HepG2 (cell line): ENCODE data around the gene CELSR3. TPM values are rescaled to one million over a fixed set of nuclear protein-coding genes. Genes with fewer than 3 reads are reported as not detected.
A peak's percentile ranks its signal among the peaks of the same experiment; 100 is the strongest.

Source experiments
- ARNT2 ChIP-seq: sonication (generic); formaldehyde crosslinking; IDR thresholded peaks from 2 replicates; pipeline ENCODE4 v1.8.0; 2022; ENCODE audit warnings: mild to moderate bottlenecking, low read depth, missing genetic modification reagents, moderate library complexity
- ARNTL ChIP-seq: sonication (generic); formaldehyde crosslinking; IDR thresholded peaks from 2 replicates; pipeline ENCODE4 v1.4.0; 2020; ENCODE audit warnings: mild to moderate bottlenecking, missing genetic modification reagents
- ESRRA ChIP-seq: sonication (generic); formaldehyde crosslinking; IDR thresholded peaks from 2 replicates; pipeline ENCODE4 v1.5.1; 2020; ENCODE audit warnings: mild to moderate bottlenecking, low read depth, missing genetic modification reagents
- MIER2 ChIP-seq: IDR thresholded peaks from 2 replicates; pipeline ENCODE4 v1.6.1; 2016; ENCODE audit warnings: missing biosample characterization, missing genetic modification reagents
- NFRKB ChIP-seq: fragments of 450-650 bp; IDR thresholded peaks from 2 replicates; pipeline ENCODE4 v1.6.1; 2017
- RNF2 ChIP-seq: fragments of 450-650 bp; conservative IDR thresholded peaks from 2 replicates; pipeline ENCODE4 v1.6.1; 2016; ENCODE audit warnings: low read depth
- SALL1 ChIP-seq: sonication (generic); formaldehyde crosslinking; IDR thresholded peaks from 2 replicates; pipeline ENCODE4 v1.8.0; 2022; ENCODE audit warnings: mild to moderate bottlenecking, missing genetic modification reagents
- SMAD3 ChIP-seq: sonication (generic); formaldehyde crosslinking; IDR thresholded peaks from 2 replicates; pipeline ENCODE4 v1.4.0; 2020; ENCODE audit warnings: missing genetic modification reagents
- SMYD3 ChIP-seq: sonication (generic); formaldehyde crosslinking; IDR thresholded peaks from 2 replicates; pipeline ENCODE4 v1.8.1; 2023; ENCODE audit warnings: mild to moderate bottlenecking, missing genetic modification reagents
- SP2 ChIP-seq: sonication (generic); formaldehyde crosslinking; IDR thresholded peaks from 2 replicates; pipeline ENCODE4 v1.5.1; 2020; ENCODE audit warnings: mild to moderate bottlenecking, missing genetic modification reagents
- ZEB1 ChIP-seq: IDR thresholded peaks from 2 replicates; pipeline ENCODE4 v1.6.1; 2012; ENCODE audit warnings: mild to moderate bottlenecking, low read depth, inconsistent platforms; ENCODE audit not compliant: insufficient replicate concordance
- ZNF225 ChIP-seq: sonication (generic); formaldehyde crosslinking; IDR thresholded peaks from 2 replicates; pipeline ENCODE4 v1.4.0; 2020; ENCODE audit warnings: mild to moderate bottlenecking, missing genetic modification reagents
- ZNF382 ChIP-seq: sonication (generic); formaldehyde crosslinking; IDR thresholded peaks from 2 replicates; pipeline ENCODE4 v1.5.0; 2020; ENCODE audit warnings: missing genetic modification reagents, mild to moderate bottlenecking, borderline replicate concordance
- ZNF530 ChIP-seq: sonication (generic); formaldehyde crosslinking; IDR thresholded peaks from 2 replicates; pipeline ENCODE4 v1.5.0; 2020; ENCODE audit warnings: low read depth, mild to moderate bottlenecking, missing genetic modification reagents
- ZNF570 ChIP-seq: sonication (generic); formaldehyde crosslinking; IDR thresholded peaks from 2 replicates; pipeline ENCODE4 v1.4.0; 2020; ENCODE audit warnings: mild to moderate bottlenecking, missing genetic modification reagents, borderline replicate concordance
- polyA plus RNA-seq, 8 experiments: library from polyadenylated mRNA; depleted of rRNA in 3 of 8; stranded (reverse) in 7 of 8; unstranded in 1 of 8; fragments of >200 nt; fragmentation: Illumina TruSeq in 4 of 8; extraction: Trizol in 4 of 8; gene quantifications; 2 replicates each; pipeline versions ENCODE4 v1.2.1 to v1.2.3, GENCODE V29; 2011 to 2016; ENCODE audit warnings: low read depth in 4 of 8, missing spikeins in 1 of 8, mixed read lengths in 1 of 8; ENCODE audit not compliant: insufficient read depth in 1 of 8
- total RNA-seq, 5 experiments: library from RNA; depleted of rRNA; stranded (reverse); fragments of >200 nt; fragmentation: Illumina TruSeq; extraction: Trizol; gene quantifications; 2 replicates each; pipeline ENCODE4 v1.2.3, GENCODE V29; 2016; ENCODE audit warnings: low read depth in 1 of 5
- TF ChIP-seq, protein P1 (sequence below): IDR thresholded peaks from 2 replicates; pipeline ENCODE4 v1.6.1; 2016; ENCODE audit warnings: missing compliant biosample characterization, missing genetic modification reagents, borderline replicate concordance
- TF ChIP-seq, protein P2 (sequence below): sonication (generic); formaldehyde crosslinking; IDR thresholded peaks from 2 replicates; pipeline ENCODE4 v1.5.0; 2020; ENCODE audit warnings: mild to moderate bottlenecking, missing genetic modification reagents, borderline replicate concordance
- TF ChIP-seq, protein P3 (sequence below): sonication (generic); formaldehyde crosslinking; IDR thresholded peaks from 2 replicates; pipeline ENCODE4 v1.4.0; 2020; ENCODE audit warnings: mild to moderate bottlenecking, missing genetic modification reagents
- TF ChIP-seq, protein P4 (sequence below): sonication (generic); formaldehyde crosslinking; IDR thresholded peaks from 2 replicates; pipeline ENCODE4 v1.4.0; 2020; ENCODE audit warnings: mild to moderate bottlenecking, missing genetic modification reagents
- TF ChIP-seq, protein P5 (sequence below): sonication (generic); formaldehyde crosslinking; conservative IDR thresholded peaks from 2 replicates; pipeline ENCODE4 v1.4.0; 2020; ENCODE audit warnings: missing genetic modification reagents

Gene CELSR3
- total and polyA plus RNA-seq, 2 of the 13 experiments (the other 11 are each of a cell fraction or from before 2014, with no cell fraction given), result 5.4 to 6.7 TPM

DNA sequence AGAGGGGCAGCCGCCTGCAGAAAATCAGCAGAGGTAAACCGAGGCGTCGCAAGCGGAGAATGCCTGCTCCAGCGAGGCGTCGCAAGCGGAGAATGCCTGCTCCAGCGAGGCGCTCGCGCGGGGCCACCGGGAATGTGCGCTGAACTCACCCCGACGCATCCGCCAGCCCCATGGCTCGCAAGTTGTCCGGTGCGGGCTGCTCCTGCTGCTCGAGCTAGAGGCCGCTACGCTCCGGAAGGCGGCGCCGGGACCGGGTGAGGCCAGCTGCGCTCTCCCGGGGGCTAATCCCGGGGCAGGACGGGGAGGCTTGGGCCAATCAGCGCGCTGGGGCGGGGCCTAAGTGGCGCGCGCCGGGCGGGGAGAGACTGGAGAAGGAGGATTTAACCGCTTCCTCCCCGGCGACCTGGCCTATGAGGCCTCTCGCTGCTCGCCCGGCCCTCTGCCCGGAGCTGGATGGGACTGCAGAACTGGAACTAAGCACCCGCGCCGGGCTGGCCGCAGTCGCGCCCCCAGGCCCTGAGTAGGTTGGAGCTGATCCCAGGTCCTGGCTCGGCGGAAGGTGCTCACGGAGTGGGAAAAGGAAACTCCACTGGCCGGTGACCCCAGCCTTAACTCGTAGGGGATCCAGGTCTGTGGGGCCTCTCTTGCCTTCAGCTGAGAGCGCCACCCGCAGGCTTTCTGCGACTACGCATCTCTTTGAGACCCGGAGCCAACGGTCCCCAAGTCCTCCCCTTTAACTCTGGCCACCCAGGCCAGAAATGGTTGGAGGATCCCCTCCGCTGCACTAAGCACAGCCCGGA lies 27.3 kb downstream of the CELSR3 start, which contains the start of gene SLC26A6 (continued):
- TF ChIP-seq, protein P1, sequence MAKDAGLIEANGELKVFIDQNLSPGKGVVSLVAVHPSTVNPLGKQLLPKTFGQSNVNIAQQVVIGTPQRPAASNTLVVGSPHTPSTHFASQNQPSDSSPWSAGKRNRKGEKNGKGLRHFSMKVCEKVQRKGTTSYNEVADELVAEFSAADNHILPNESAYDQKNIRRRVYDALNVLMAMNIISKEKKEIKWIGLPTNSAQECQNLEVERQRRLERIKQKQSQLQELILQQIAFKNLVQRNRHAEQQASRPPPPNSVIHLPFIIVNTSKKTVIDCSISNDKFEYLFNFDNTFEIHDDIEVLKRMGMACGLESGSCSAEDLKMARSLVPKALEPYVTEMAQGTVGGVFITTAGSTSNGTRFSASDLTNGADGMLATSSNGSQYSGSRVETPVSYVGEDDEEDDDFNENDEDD (CRISPR knock-in tag), result peak; percentile 61; the same call in 1 of the 2 replicates
- peak; percentile 51; the same call in 1 of the 2 replicates for TF ChIP-seq ZNF225
- peak; percentile 78 for TF ChIP-seq SP2
- TF ChIP-seq, protein P2, sequence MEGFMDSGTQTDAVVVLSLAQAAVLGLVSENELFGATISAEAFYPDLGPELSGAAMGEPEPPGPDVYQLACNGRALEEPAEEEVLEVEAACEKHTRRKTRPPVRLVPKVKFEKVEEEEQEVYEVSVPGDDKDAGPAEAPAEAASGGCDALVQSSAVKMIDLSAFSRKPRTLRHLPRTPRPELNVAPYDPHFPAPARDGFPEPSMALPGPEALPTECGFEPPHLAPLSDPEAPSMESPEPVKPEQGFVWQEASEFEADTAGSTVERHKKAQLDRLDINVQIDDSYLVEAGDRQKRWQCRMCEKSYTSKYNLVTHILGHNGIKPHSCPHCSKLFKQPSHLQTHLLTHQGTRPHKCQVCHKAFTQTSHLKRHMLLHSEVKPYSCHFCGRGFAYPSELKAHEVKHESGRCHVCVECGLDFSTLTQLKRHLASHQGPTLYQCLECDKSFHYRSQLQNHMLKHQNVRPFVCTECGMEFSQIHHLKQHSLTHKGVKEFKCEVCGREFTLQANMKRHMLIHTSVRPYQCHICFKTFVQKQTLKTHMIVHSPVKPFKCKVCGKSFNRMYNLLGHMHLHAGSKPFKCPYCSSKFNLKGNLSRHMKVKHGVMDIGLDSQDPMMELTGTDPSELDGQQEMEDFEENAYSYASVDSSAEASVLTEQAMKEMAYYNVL (CRISPR knock-in tag), result no peak
- TF ChIP-seq, protein P3, sequence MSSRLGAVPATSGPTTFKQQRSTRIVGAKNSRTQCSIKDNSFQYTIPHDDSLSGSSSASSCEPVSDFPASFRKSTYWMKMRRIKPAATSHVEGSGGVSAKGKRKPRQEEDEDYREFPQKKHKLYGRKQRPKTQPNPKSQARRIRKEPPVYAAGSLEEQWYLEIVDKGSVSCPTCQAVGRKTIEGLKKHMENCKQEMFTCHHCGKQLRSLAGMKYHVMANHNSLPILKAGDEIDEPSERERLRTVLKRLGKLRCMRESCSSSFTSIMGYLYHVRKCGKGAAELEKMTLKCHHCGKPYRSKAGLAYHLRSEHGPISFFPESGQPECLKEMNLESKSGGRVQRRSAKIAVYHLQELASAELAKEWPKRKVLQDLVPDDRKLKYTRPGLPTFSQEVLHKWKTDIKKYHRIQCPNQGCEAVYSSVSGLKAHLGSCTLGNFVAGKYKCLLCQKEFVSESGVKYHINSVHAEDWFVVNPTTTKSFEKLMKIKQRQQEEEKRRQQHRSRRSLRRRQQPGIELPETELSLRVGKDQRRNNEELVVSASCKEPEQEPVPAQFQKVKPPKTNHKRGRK, result no peak
- TF ChIP-seq, protein P4, sequence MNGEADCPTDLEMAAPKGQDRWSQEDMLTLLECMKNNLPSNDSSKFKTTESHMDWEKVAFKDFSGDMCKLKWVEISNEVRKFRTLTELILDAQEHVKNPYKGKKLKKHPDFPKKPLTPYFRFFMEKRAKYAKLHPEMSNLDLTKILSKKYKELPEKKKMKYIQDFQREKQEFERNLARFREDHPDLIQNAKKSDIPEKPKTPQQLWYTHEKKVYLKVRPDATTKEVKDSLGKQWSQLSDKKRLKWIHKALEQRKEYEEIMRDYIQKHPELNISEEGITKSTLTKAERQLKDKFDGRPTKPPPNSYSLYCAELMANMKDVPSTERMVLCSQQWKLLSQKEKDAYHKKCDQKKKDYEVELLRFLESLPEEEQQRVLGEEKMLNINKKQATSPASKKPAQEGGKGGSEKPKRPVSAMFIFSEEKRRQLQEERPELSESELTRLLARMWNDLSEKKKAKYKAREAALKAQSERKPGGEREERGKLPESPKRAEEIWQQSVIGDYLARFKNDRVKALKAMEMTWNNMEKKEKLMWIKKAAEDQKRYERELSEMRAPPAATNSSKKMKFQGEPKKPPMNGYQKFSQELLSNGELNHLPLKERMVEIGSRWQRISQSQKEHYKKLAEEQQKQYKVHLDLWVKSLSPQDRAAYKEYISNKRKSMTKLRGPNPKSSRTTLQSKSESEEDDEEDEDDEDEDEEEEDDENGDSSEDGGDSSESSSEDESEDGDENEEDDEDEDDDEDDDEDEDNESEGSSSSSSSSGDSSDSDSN, result peak; percentile 97
- TF ChIP-seq ZNF382 (CRISPR knock-in tag), result no peak
- no peak for TF ChIP-seq NFRKB
- TF ChIP-seq, protein P5, sequence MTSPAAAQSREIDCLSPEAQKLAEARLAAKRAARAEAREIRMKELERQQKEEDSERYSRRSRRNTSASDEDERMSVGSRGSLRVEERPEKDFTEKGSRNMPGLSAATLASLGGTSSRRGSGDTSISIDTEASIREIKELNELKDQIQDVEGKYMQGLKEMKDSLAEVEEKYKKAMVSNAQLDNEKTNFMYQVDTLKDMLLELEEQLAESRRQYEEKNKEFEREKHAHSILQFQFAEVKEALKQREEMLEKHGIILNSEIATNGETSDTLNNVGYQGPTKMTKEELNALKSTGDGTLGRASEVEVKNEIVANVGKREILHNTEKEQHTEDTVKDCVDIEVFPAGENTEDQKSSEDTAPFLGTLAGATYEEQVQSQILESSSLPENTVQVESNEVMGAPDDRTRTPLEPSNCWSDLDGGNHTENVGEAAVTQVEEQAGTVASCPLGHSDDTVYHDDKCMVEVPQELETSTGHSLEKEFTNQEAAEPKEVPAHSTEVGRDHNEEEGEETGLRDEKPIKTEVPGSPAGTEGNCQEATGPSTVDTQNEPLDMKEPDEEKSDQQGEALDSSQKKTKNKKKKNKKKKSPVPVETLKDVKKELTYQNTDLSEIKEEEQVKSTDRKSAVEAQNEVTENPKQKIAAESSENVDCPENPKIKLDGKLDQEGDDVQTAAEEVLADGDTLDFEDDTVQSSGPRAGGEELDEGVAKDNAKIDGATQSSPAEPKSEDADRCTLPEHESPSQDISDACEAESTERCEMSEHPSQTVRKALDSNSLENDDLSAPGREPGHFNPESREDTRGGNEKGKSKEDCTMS, result no peak
- TF ChIP-seq RNF2, result peak; percentile 50; the same call in 1 of the 2 replicates
- no peak for TF ChIP-seq ZNF570
- no peak for TF ChIP-seq SMYD3 (CRISPR knock-in tag)
- 0 out of 2 replicates have a peak, but pooled peaks have one; percentile 21 for TF ChIP-seq ARNTL (CRISPR knock-in tag)
- TF ChIP-seq MIER2 (CRISPR knock-in tag), result 0 out of 2 replicates have a peak, but pooled peaks have one; percentile 25
- no peak for TF ChIP-seq ESRRA (CRISPR knock-in tag)
- no peak for TF ChIP-seq ZNF530 (CRISPR knock-in tag)
- peak; percentile 61 for TF ChIP-seq ARNT2
- TF ChIP-seq SALL1 (CRISPR knock-in tag), result peak; percentile 58
- no peak for TF ChIP-seq ZEB1
- peak; percentile 66 for TF ChIP-seq SMAD3 (CRISPR knock-in tag)
